KMS-11 (cell line): ENCODE measurements around the gene VPS33A.

Source experiments
- H2AFZ ChIP-seq: fragments of 200-600 bp; sonication (generic); 2 replicates; pipeline ENCODE4 v1.6.1; 2016; ENCODE audit warnings: antibody characterized with exemption, mixed run types, low read depth
- H3K27ac ChIP-seq: fragments of 200-600 bp; sonication (generic); 2 replicates; pipeline ENCODE4 v1.6.1; 2016; ENCODE audit warnings: mild to moderate bottlenecking, mixed run types
- H3K27me3 ChIP-seq: fragments of 200-600 bp; sonication (generic); 2 replicates; pipeline ENCODE4 v1.6.1; 2017; ENCODE audit warnings: mild to moderate bottlenecking, low read depth, mixed run types, moderate library complexity; ENCODE audit not compliant: insufficient read depth
- H3K36me3 ChIP-seq: fragments of 200-600 bp; sonication (generic); 2 replicates; pipeline ENCODE4 v1.6.1; 2017; ENCODE audit warnings: mild to moderate bottlenecking, mixed run types; ENCODE audit not compliant: insufficient read depth
- H3K4me1 ChIP-seq: fragments of 200-600 bp; sonication (generic); 2 replicates; pipeline ENCODE4 v1.6.1; 2016; ENCODE audit warnings: mild to moderate bottlenecking, low read depth, mixed run types; ENCODE audit not compliant: poor library complexity, severe bottlenecking
- H3K4me2 ChIP-seq: fragments of 200-600 bp; sonication (generic); 2 replicates; pipeline ENCODE4 v1.7.0; 2016; ENCODE audit warnings: mild to moderate bottlenecking, mixed run types
- H3K4me3 ChIP-seq: fragments of 200-600 bp; sonication (generic); IDR thresholded peaks from 2 replicates; pipeline ENCODE4 v1.6.1; 2017; ENCODE audit warnings: low read depth, low read length, mixed read lengths; ENCODE audit not compliant: insufficient read depth
- H3K79me2 ChIP-seq: fragments of 200-600 bp; sonication (generic); 2 replicates; pipeline ENCODE4 v1.6.1; 2016; ENCODE audit warnings: low read depth, mixed run types; ENCODE audit not compliant: insufficient read depth
- H3K9ac ChIP-seq: fragments of 200-600 bp; sonication (generic); 2 replicates; pipeline ENCODE4 v1.6.1; 2016; ENCODE audit warnings: mild to moderate bottlenecking, mixed run types
- H4K20me1 ChIP-seq: fragments of 200-600 bp; sonication (generic); 2 replicates; pipeline ENCODE4 v1.6.1; 2016; ENCODE audit warnings: mild to moderate bottlenecking, mixed run types; ENCODE audit not compliant: insufficient read depth
- TF ChIP-seq, protein P1 (sequence below): fragments of 200-600 bp; sonication (generic); conservative IDR thresholded peaks from 2 replicates; pipeline ENCODE4 v1.6.1; 2017; ENCODE audit warnings: low read depth, mild to moderate bottlenecking, antibody characterized with exemption, low read length, moderate library complexity, mixed read lengths

The VPS33A gene

DNA sequence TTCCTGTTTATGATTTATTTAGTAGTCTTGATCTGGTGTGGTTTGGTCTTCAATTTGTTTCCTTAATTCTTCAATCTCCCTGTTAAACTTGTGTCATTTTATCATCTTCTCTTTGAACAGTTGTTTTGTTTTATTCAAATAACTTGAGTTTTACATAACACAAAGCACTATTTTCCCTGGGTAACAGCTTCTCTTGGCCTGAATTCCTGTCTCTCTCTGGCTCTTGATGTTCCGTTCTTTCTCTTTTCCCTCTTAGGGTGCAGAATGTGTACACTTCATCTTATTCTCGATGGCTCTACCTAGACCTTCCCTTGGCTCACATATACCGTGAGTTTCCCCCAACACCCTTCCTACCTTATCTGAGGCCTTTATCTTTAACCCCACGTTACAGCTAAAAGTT, 36.8 kb upstream of the VPS33A start:
- TF ChIP-seq, protein P1, sequence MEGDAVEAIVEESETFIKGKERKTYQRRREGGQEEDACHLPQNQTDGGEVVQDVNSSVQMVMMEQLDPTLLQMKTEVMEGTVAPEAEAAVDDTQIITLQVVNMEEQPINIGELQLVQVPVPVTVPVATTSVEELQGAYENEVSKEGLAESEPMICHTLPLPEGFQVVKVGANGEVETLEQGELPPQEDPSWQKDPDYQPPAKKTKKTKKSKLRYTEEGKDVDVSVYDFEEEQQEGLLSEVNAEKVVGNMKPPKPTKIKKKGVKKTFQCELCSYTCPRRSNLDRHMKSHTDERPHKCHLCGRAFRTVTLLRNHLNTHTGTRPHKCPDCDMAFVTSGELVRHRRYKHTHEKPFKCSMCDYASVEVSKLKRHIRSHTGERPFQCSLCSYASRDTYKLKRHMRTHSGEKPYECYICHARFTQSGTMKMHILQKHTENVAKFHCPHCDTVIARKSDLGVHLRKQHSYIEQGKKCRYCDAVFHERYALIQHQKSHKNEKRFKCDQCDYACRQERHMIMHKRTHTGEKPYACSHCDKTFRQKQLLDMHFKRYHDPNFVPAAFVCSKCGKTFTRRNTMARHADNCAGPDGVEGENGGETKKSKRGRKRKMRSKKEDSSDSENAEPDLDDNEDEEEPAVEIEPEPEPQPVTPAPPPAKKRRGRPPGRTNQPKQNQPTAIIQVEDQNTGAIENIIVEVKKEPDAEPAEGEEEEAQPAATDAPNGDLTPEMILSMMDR, result no peak
- H3K27me3 ChIP-seq, result no peaks in the 10 kb centered on the region
- H4K20me1 ChIP-seq, result no peaks in the 10 kb centered on the region
- no peak overlapping the region for H3K27ac ChIP-seq
- no peak overlapping the region for H3K9ac ChIP-seq
- no peak overlapping the region for H3K4me3 ChIP-seq
- no peaks in the 10 kb centered on the region for H3K79me2 ChIP-seq
- no peak overlapping the region for H3K4me2 ChIP-seq
- no peaks in the 10 kb centered on the region for H3K36me3 ChIP-seq
- H3K4me1 ChIP-seq, result peaks cover 11% of the 10 kb centered on the region
- H2AFZ ChIP-seq, result no peak overlapping the region

- Histone ChIP-seq H3K27ac (no peak overlapping the region), H3K4me1 (peaks cover 7% of the 10 kb centered on the region), H3K9ac (no peak overlapping the region), H3K36me3 (no peaks in the 10 kb centered on the region), H3K4me2 (no peak overlapping the region), H4K20me1 (no peaks in the 10 kb centered on the region), H3K79me2 (no peaks in the 10 kb centered on the region), H3K4me3 (no peak overlapping the region), H3K27me3 (no peaks in the 10 kb centered on the region), H2AFZ (no peak overlapping the region)
- TF ChIP-seq, protein P1, result no peak
Measured at GRCh38 chr12:122298071-122298748, 31.9 kb upstream of the VPS33A start.

GRCh38 chr12:122297494-122297893, 31.2 kb upstream of the VPS33A start:
- Histone ChIP-seq H3K4me3 (no peak overlapping the region), H3K4me1 (peaks cover 13% of the 10 kb centered on the region), H3K27me3 (no peaks in the 10 kb centered on the region), H3K27ac (no peak overlapping the region), H3K9ac (no peak overlapping the region), H3K4me2 (no peak overlapping the region), H3K36me3 (no peaks in the 10 kb centered on the region), H2AFZ (no peak overlapping the region), H3K79me2 (no peaks in the 10 kb centered on the region), H4K20me1 (no peaks in the 10 kb centered on the region)
- TF ChIP-seq, protein P1, result no peak

DNA sequence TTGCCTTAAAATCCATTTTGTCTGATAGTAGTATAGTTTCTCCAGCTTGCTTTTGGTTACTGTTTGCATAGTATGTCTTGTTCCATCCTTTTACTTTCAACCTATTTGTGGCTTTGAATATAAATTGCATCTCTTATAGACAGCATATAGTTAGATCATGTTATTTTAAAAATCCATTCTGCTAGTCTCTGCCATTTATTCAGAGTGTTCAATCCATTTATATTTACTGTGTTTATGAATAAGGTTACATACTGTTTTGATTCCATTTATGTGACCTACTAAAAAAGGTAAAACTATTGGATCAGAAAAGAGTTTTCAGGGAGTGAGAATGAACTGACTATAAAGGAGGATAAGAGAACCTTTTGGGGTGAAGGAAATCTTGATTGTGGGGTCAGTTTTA, 29.6 kb upstream of the VPS33A start:
- Histone ChIP-seq H3K27me3 (no peaks in the 10 kb centered on the region), H3K36me3 (no peaks in the 10 kb centered on the region), H2AFZ (no peak overlapping the region), H4K20me1 (no peaks in the 10 kb centered on the region), H3K4me1 (peaks cover 15% of the 10 kb centered on the region), H3K4me2 (no peak overlapping the region), H3K4me3 (no peak overlapping the region), H3K79me2 (no peaks in the 10 kb centered on the region), H3K9ac (no peak overlapping the region), H3K27ac (no peak overlapping the region)
- TF ChIP-seq, protein P1, result no peak
